Measurements from ENCODE around the gene FAM118A.

FAM118A gene

DNA sequence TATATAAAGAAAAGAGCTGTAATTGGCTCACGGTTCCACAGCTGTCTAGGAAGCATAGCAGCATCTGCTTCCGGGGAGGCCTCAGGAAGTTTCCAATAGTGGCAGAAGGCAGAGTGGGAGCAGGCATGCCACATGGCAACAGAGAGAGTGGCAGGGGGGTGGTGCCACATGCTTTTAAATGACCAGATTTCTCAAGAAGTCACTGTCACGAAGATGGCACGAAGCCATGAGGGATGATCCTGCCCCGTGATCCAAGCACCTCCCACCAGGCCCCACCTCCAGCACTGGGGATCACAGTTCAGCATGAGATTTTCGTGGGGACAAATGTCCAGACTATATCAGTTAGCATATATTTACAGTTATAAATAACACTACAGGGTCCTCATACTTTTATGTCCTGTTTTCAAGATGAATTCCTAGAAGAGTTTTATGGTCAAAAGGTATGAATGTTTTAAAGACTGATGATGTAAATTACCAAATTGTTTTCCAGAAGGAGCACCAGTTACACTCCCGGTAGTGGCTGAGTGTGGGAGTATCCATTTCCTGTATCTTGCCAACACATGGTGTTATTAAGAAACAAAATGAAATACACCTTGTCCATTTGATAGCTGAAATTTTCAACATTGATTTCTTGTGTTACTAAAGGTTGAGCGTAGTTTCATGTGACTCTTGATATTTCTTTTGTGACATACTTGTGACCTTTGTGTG is 19.2 kb downstream of the FAM118A start:
- Histone ChIP-seq H3K79me2 (ENCODE audit: insufficient read depth, low read length) (no peaks in the 10 kb centered on the region), H3K9me3 (ENCODE audit: insufficient read depth, low read length, severe bottlenecking) (no peaks in the 10 kb centered on the region), H4K20me1 (ENCODE audit: insufficient read depth, low read length) (peaks cover 8% of the 10 kb centered on the region; the same call in 1 of the 2 replicates), H3K4me2 (ENCODE audit: insufficient read depth, low read length) (no peak overlapping the region), H3K4me3 (ENCODE audit: low read depth in 1 of 2, low read length in 2 of 2) (no peak overlapping the region), H3K4me1 (ENCODE audit: insufficient read depth, low read length) (no peaks in the 10 kb centered on the region), H3K36me3 (ENCODE audit: insufficient read depth, low read length) (peaks cover 68% of the 10 kb centered on the region), H2AFZ (ENCODE audit: low read depth, low read length) (no peak overlapping the region), H3K9ac (ENCODE audit: low read depth, low read length) (no peak overlapping the region), H3K27ac (ENCODE audit: low read length) (no peak overlapping the region), H3K27me3 (ENCODE audit: insufficient read depth, low read length, poor library complexity) (no peaks in the 10 kb centered on the region)
- ATAC-seq (ENCODE audit: insufficient read depth, low read depth) (no peak), DNase-seq (no peak)
- TF ChIP-seq EZH2 (IDR thresholded peaks at IDR 0.05; ENCODE audit: borderline replicate concordance, low read depth, low read length, severe bottlenecking) = no peak
- TF ChIP-seq, protein P1, sequence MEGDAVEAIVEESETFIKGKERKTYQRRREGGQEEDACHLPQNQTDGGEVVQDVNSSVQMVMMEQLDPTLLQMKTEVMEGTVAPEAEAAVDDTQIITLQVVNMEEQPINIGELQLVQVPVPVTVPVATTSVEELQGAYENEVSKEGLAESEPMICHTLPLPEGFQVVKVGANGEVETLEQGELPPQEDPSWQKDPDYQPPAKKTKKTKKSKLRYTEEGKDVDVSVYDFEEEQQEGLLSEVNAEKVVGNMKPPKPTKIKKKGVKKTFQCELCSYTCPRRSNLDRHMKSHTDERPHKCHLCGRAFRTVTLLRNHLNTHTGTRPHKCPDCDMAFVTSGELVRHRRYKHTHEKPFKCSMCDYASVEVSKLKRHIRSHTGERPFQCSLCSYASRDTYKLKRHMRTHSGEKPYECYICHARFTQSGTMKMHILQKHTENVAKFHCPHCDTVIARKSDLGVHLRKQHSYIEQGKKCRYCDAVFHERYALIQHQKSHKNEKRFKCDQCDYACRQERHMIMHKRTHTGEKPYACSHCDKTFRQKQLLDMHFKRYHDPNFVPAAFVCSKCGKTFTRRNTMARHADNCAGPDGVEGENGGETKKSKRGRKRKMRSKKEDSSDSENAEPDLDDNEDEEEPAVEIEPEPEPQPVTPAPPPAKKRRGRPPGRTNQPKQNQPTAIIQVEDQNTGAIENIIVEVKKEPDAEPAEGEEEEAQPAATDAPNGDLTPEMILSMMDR (IDR thresholded peaks at IDR 0.05; ENCODE audit: borderline replicate concordance, extremely low read depth, low read length, poor library complexity, severe bottlenecking) = no peak

DNA sequence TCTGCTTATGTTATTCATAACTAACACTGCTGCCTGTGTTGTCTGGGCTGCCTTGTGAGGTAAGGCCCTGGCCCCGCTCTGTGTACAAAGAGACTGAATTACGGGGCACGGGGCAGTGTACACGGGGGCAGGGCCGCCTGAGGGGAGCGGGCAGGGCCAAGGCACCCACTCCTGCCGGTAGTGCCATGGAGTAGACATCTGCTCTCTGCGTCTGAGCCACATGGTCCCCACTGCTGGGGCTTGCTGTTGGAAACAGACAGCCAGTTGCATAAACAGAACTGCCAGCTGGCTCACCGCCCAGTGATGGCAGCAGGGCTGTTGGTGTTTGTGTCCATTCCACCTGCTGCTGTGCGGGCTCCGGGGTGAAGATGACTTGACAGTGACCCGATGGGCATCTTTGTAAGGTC is 19.8 kb downstream of the FAM118A start:
- no peaks in the 10 kb centered on the region for H3K27me3 ChIP-seq (ENCODE audit: insufficient read depth, low read length, poor library complexity)
- H3K4me1 ChIP-seq (ENCODE audit: insufficient read depth, low read length) = no peaks in the 10 kb centered on the region
- H4K20me1 ChIP-seq (ENCODE audit: insufficient read depth, low read length) = peaks cover 8% of the 10 kb centered on the region; the same call in 1 of the 2 replicates
- no peak overlapping the region for H3K4me2 ChIP-seq (ENCODE audit: insufficient read depth, low read length)
- H2AFZ ChIP-seq (ENCODE audit: low read depth, low read length) = no peak overlapping the region
- no peak overlapping the region for H3K27ac ChIP-seq (ENCODE audit: low read length)
- H3K79me2 ChIP-seq (ENCODE audit: insufficient read depth, low read length) = no peaks in the 10 kb centered on the region
- H3K9me3 ChIP-seq (ENCODE audit: insufficient read depth, low read length, severe bottlenecking) = no peaks in the 10 kb centered on the region
- DNase-seq (no peak), ATAC-seq (ENCODE audit: insufficient read depth, low read depth) (no peak)
- no peak overlapping the region for H3K4me3 ChIP-seq (ENCODE audit: low read depth in 1 of 2, low read length in 2 of 2)
- H3K36me3 ChIP-seq (ENCODE audit: insufficient read depth, low read length) = peaks cover 68% of the 10 kb centered on the region
- TF ChIP-seq, protein P1 (IDR thresholded peaks at IDR 0.05; ENCODE audit: borderline replicate concordance, extremely low read depth, low read length, poor library complexity, severe bottlenecking) = no peak
- TF ChIP-seq EZH2 (IDR thresholded peaks at IDR 0.05; ENCODE audit: borderline replicate concordance, low read depth, low read length, severe bottlenecking) = no peak
- H3K9ac ChIP-seq (ENCODE audit: low read depth, low read length) = no peak overlapping the region

DNA sequence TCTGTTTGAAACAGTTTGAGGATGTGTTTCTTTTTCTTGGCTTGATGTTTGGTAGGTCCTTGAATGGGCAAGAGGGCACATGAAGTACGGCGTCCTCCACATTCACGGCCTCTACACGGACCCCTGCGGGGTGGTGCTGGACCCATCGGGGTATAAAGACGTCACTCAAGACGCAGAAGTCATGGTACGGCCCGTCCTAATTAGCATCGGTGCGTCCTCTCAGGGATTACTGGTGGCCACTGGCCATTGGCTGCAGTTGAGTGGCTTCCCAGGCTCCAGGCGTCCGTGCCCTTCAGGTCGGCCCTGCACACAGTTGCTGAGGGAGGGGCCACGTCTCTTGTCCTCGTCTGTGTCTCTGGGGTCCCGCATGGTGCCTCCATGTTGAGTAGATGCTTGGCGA is 20.8 kb downstream of the FAM118A start:
- no peak for DNase-seq
- TF ChIP-seq, protein P1 (IDR thresholded peaks at IDR 0.05; ENCODE audit: borderline replicate concordance, extremely low read depth, low read length, poor library complexity, severe bottlenecking) = no peak
- no peak for TF ChIP-seq EZH2 (IDR thresholded peaks at IDR 0.05; ENCODE audit: borderline replicate concordance, low read depth, low read length, severe bottlenecking)
- no peak overlapping the region for H3K4me2 ChIP-seq (ENCODE audit: insufficient read depth, low read length)
- ATAC-seq (ENCODE audit: insufficient read depth, low read depth) = no peak
- H3K9me3 ChIP-seq (ENCODE audit: insufficient read depth, low read length, severe bottlenecking) = no peaks in the 10 kb centered on the region
- no peak overlapping the region for H3K27ac ChIP-seq (ENCODE audit: low read length)
- no peaks in the 10 kb centered on the region for H3K4me1 ChIP-seq (ENCODE audit: insufficient read depth, low read length)
- no peak overlapping the region for H2AFZ ChIP-seq (ENCODE audit: low read depth, low read length)
- H4K20me1 ChIP-seq (ENCODE audit: insufficient read depth, low read length) = peaks cover 5% of the 10 kb centered on the region; the same call in 1 of the 2 replicates
- no peaks in the 10 kb centered on the region for H3K79me2 ChIP-seq (ENCODE audit: insufficient read depth, low read length)
- no peak overlapping the region for H3K9ac ChIP-seq (ENCODE audit: low read depth, low read length)
- H3K36me3 ChIP-seq (ENCODE audit: insufficient read depth, low read length) = peaks cover 68% of the 10 kb centered on the region
- H3K27me3 ChIP-seq (ENCODE audit: insufficient read depth, low read length, poor library complexity) = no peaks in the 10 kb centered on the region
- H3K4me3 ChIP-seq (ENCODE audit: low read depth in 1 of 2, low read length in 2 of 2) = no peak overlapping the region

Data from DND-41 (cell line).